Suppressor macrophage (primary cell): ENCODE data around the gene GPC6.

Source experiments
- DNase-seq, 4 experiments: peaks; one replicate each; pipeline ENCODE4 v3.0.0-alpha.2; 2020 to 2022

The GPC6 gene

DNA sequence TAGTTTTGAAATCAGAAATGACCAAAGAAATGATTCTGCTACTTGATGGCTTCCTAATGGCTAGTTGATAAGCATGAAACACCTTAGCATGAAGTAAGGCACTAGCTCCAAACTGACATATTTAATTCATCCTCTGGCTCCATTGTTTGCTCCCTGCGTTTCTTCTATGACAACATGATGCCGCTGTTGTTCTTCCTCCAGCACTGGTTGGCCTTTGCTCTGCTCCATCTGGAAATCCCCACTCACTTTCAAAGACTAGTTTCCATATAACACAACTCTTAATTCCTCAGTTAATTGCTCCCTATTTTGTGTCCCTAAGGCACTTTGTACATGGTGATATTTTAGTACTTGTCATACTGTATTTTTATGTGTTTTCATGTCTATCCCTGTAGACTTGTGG lies 151.6 kb downstream of the GPC6 start:
- DNase-seq, result no peak

DNA sequence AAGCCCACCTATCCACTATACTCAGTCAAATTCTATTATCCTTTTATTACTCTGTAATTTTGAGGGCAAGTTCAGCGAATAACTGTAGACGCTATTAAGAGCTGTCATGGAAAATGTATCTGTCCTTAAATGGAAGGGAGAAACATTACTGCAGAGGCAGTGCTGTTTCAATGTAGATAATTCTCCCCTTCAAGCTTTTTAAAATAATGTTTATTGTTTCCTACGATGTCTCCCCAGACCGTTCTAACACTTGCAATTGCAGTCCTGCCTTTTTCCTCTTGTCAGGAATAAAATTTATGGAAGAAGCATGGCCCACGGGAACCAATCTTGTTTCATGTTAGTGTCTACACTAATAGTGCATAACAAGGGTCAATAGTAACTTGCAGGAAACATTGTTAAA lies 159.5 kb downstream of the GPC6 start:
- DNase-seq, result no peak

DNA sequence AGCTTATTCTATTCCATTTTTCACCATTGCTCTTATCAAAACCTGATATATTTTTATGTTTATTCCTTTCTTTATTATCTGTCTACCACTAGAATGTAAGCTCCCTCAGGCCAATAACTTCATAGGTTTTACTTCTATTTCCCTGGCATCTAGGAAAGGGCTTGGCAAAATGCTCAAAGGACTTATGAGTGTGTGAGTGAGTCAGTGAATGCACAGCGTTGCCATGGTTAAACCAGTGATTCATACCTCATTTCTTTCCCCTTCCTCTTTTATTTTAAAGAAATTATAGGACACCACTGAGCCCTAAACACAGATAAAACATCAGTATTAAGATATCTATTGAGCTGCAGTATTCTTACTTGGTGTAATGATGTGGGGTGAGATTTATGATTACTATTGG lies 162.1 kb downstream of the GPC6 start:
- DNase-seq, result no peak

DNA sequence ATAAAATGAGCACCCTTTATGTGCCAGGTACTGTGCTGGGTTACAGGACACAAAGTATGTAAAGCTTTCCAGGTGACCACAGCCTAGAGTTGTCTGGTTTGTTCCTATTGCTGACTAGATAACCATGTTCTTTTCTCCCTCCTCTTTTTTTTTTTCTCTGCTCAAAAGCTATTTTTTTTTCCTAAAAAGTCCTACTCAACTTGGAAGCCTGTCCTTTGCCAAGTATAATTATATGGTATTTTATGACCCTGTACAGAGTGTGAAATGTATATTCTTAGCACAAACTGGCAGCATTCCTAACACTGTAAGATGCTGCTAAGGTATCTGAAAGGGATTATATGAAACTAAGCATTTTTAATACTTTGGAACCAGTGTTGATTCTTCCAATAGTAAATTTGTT lies 171.0 kb downstream of the GPC6 start:
- DNase-seq, result no peak

DNA sequence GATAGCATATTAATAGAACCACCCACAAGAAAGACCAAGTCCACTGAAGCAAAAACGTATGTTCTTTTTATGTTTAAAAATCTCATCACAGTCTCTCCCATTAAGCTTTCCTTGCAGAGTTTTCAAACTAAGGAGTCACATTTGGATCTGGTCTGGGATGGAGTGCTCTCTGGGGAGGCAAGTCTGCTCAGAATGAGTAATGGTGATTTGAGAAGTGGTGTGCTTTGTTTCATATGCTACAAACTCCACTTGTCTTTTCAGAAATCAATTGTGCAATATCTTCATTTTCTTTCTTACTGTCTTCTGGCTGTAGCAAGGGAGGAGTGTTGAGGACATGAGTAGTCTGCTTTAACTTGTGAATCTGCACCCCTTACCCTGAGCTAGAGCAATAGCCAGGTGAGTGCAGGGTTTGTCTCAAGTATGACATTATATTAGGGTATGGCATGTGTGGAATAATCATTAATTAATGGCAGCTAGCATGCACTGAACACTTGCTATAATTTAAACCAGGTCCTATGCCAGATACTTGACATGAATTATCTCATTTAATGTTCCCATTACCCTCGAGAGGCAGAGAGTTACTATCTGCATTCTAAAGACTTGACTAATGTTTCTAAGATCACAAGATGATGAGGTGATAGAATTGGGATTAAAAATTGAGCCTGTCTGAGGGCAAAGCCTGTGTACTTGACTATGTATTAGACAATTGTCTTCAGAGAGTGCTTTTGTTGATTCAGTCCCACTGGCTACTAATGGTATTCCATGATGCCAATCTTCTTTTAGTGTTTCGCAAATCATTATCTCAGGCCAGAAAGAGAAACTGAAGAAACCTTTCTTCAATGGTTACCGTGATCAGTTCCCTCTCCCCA lies 171.8 kb downstream of the GPC6 start:
- DNase-seq, result no peak

DNA sequence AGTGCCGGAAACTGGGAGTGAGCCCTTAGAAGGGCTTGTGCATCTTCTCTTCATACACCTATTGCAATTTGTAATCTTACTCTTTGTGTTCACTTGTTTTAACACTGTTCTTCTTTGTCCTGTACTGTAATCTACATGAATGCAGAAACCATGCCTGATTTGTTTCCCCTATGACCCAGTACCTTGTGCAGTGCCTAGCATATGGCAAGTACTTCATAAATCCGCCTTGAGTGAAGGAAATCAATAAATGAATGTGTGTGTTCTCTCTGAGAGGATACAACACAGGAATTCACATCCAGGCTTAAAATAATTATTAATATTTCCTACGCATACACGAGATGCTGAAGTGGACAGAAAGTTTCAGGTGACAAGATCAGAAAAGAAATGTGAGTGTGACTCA lies 172.6 kb downstream of the GPC6 start:
- DNase-seq, result no peak

DNA sequence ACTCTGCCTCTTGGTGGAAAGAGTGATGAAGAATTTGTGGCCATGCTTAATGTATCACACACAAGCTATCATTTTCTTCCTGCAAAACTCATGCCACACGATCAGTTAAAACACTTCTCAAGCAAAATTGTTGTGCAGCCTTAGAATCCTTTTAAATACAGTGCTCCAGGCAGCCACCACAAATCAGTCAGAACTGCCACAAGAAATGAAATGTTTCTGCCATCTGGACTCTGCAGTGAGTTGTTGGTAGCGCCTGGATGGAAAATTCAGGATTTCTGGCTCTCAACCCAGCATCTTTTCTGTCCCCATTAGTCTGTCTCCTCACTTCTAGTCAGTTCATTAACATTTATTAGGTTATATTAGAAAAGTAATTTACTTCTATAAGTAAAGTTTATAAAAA lies 179.5 kb downstream of the GPC6 start:
- DNase-seq, result no peak

DNA sequence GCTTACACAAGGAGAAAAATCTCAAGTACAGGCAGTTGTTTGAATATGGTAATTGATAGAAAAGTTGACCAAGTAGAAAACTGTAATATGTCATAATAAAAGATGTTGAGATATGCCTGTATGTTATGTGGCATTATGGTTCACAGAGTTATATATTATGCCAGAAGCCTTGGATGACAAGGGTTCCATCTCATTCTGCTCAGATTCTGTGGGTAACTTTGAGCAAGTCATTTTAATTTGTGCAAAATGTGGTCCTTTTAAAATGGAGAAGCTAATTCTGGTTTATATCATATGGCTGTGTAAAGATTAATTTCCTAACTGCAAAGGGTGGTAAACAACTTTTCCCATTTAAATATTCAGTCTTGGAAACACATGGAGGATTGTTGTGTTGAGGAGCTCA lies 180.9 kb downstream of the GPC6 start:
- no peak for DNase-seq

DNA sequence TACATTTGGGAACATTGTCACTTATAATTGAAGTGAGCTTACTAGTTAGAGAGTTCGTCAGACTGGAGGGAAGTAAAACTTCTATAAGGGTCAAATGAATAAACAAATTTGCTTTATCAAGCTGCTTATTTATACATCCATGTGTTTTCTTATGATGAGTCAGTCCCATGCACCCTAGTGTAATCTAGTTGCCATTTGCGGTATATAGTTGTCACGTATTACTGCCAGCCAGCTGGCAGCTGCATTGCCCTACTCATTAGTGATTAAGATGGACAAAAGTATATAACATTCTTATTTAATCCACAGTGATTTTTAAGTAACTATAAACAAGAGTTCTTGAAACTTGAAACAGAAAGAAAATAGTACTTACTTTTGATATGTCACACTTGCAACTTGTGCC lies 182.4 kb downstream of the GPC6 start:
- no peak for DNase-seq

DNA sequence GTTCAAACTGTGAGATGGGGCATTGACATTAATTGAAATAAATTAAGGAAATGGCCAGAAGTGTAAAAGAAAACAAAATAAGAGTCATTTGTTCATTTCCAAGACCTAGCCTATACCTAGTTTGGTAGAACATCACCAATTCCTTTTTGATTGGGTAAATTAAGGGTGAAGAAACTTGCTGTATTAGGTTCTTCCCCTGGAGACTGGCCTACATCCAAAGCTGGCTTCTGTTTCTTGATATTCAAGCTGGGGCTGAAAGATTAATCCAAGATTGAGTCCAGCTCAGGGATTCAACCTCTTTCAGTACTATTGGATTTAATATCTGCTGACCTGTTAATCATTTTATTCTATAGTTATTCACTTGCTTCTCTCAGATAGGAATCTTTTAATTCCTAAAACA lies 183.2 kb downstream of the GPC6 start:
- no peak for DNase-seq

DNA sequence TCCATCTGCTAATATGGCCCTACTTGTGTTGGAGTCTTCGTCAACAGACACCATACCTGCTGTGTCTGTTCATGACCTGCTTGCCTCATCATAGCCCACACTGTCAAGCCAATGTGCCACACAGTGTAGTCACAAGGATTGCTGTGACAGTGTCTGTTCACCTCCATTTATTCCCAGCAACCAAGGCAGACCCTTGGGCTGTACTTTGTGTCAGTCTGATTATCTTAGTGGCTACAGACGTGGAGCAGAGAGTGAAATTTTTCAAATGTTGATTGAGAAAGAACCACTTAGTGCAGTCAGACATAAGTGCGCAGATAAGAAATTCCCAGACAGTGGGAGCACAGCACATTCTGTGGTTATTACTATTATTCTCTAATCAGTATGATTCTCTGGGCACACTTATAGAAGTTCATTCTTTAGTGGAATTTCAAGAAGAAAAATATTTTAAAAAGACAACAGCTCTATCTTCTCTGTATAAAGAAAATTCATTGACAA lies 184.6 kb downstream of the GPC6 start:
- no peak for DNase-seq

DNA sequence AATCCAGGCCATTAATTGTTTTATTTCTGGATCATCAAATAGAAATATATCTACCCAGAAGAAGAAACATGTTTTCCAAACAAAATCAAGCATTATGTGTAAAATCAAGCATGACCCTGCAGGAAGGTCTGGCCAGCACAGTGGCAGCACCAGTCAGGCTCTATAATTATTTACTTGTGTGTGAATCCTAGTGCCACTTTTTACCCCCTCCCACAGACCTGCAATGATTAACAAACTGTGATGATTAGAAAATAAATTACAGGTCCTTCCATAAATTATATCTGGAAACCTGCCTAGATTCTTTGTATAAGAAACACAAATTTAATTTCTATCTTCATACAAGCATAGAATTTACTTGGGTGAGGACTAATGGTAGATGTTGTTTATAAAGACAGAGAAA lies 186.1 kb downstream of the GPC6 start:
- no peak for DNase-seq

DNA sequence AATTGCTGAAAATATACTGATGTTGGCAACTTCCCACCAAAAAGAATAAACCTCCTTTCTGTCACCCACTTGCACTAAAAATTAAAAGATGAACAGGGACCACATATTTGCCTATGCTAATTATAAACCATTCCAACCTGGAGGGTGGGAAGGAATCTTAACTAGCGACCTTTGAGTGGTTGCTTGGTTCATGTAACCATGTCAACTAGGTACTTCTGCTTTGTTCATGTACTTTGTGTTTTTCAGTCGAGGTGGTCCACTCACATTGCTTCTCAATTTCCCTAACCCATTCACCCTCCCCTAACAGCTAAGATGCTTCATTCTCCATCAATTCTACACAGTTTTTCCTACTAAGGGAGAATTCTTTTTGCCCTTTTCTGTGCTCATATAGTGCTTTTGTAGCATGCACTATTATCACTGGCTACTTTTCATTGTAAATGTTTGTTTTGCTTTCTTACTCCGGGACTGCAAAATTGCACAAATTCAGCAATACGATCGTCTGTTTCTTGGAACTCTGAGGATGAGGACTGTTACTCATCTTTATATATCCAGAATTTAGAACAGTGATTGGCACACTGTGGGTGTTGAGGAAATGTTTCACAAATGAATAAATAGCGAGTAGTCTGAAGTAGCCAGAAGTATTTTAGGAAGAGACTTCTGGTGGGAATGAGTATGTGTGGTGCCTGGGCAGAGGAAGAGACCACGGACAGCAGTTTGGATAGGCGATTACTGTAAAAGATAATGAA lies 187.5 kb downstream of the GPC6 start:
- DNase-seq, result no peak

DNA sequence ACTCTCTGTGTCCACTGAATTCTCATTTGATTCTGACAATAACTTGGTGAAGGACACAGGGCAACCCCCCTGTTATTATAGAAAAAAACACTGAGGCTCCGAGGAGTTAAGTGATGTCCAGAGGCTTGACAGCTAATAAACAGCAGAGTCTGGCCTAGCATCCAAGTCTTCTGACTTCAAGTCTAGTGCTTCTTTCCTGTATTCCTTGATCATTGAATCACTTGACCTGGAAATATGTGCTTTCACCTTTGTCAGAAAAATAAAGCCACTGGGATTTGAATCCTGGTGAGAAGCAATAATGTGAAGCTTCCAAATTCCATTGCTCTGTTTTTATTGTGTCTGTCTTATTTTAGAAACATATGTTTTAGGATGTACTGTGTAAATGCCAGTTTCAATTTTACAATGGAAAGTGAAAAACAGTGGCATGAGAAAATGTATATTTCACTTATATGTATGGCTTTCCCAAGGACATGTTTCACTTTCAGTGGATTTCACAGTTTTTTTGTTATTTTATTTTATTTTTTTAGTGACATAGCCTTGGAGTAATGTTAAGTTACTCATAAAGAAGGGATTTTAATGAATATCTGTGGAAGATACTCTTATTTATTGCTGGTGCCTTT lies 190.2 kb downstream of the GPC6 start:
- DNase-seq, result no peak

DNA sequence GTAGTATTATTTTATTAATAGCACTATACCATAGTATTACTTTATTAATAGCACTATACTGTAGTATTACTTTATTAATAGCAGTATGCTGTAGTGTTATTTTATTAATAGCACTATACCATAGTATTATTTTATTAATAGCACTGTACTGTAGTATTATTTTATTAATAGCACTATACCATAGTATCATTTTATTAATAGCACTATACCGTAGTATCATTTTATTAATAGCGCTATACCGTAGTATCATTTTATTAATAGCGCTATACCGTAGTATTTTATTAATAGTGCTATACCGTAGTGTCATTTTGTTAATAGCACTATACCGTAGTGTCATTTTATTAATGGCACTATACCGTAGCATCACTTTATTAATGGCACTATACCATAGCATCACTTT lies 191.8 kb downstream of the GPC6 start:
- DNase-seq, result no peak

DNA sequence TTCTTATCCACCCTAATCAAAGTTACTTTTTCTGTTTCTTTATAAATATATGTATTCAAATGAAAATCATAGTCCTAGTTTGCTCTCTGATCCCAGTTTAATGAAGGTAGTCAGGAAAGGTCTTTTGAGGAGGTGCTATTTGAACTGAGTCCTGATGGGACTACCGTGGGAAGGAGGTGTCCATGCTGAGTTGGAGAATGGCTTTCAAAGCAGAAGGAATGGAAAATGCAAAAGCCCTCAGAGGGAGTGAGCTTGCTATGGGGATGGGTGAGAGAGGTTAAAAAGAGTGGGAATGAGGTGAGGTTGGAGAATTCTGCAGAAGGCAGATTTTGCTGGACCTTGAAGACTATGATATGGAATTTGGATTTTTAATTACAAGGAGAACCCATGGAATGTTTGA lies 193.6 kb downstream of the GPC6 start:
- DNase-seq, result no peak

DNA sequence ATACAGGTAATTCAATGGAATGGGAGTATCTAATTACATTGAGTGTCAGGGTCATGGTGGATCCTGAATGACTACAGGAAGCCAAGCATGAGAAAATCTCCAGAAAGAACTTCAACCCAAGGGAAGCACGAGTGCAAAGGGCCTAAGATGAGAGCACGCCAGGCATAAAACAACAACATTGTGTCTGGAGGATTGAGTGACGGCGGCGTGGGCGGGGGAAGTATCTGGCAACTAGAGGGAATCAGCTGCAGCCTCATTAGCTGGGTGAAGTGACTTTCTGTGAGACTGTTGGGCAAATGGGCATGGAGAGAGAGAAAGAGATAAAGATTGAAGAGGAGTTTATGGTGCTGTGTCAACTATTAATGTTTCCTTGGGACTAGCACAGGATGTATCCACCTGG lies 194.3 kb downstream of the GPC6 start:
- DNase-seq, result no peak

DNA sequence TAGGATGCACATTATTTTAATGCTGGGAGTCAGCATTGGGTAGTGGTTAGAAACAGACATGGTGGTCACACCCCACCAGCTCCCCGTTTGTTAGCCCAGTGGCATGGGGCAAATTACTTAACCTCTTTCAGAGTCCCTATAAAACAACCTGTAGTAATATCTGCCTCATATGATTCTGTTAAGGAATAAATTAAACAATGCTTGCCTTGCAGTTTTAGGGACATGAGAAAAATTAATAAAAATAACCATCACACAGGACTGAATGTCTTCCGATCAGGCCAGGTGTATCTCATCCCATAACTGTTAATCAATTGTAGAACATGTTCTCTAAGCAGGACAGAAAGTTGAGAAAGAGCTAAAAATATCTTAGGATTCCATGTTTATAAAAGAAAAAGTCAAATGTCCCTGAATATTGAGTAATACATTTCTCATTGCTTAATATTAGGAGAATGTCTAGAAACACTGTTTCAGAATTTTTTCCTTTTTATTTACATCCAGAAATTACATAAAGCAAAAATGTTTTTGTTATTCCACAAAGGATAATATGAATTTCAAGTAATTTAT lies 196.5 kb downstream of the GPC6 start:
- DNase-seq, result no peak

DNA sequence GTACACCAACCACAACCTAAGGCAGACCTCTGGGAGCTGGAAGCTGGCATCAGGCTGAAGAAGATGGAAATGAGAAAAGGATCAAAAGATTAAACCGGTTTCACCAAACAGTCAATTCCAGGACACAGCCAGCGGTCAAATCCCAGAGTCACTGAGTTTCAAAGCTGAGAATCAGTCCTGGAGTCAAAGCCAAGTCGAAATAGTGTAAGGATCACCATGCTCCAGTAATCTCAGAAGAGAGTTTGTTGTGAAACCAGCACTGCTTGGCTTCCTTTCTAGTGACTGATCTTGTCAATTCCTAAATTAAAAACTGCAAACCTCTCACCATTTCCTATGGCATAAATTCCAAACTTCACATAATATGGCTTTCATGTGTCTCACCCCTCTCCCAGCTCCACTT lies 198.8 kb downstream of the GPC6 start:
- DNase-seq, result no peak

DNA sequence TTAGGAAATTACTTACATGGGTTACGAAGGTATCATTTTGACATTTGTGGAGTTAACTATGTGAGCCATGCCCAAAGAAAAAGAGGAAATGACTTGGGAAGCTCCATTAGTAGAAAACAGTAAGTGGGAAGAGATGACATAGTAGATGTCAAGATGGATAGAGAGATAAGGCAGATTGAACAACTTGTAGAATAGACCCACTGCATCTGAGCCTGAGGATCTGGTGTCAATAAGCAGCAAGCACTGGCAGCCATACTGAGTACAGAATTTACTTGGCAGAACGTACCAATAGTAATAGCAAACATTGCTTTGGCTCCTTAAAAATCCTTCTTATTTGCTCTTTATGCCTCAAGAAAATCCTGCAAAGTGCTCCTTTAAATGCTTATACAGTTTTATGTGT lies 203.8 kb downstream of the GPC6 start:
- DNase-seq, result no peak

DNA sequence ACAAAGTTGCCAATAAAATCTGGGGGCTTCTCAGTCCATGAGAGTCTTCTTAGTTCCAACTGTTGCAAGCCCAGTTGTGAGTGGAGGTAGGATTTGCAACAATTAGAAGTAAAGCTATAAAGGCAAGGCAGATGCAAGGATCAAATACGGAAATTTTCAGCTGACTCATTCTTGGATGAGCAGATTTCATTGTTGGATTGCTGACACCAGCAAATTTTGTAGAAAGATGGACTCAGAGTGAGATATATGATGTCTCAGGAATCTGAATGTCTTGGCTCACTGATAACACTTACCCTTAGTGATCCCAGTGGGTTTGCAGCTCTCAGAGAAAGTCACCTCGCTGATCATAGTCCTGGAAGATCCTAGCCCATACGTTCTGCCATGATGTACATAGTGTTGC lies 209.0 kb downstream of the GPC6 start:
- no peak for DNase-seq

DNA sequence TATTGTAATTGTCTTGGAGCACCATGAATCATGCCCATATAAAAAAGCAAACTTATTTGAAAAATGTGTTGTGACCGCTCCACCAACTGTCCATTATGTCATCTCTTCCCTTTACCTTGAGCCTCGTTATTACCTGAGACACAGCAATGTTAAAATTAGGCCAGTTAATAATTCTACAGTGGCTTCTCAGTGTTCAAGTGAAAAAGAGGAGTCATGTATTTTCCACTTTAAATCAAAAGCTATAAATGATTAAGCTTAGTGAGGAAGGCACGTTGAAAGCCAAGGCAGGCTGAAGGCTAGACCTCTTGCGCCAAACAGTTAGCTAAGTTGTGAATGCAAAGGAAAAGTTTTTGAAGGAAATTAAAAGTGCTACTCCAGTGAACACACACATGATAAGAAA lies 210.5 kb downstream of the GPC6 start:
- DNase-seq, result no peak

DNA sequence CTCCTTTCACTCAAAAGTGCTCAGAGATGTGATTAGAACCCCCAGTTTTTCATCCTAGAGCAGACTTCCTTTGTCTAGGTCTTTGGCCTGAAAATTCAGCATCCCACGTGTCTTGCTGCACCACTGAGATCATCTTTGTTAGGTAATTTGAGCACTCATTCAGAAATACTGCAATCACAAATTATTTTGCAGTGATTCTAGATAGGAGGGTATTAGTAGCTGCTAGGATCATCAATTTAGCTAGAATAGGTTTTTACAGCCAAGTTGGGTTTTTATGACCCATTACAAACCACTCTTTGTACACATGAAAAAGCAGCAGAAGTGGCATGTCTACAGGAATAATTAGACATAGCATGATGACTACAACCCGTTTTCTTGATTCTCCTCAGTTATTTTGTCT lies 219.6 kb downstream of the GPC6 start:
- no peak for DNase-seq
